Glomerular visceral epithelial cell (primary cell): Measurements from ENCODE around the gene CASR.
"Not testable (repeated sequence)": the region's sequence is repeated elsewhere in the genome, so short reads cannot be mapped to it uniquely, and the experiment has no call there.

Source experiments
- DNase-seq: peaks from one replicate; pipeline ENCODE4 v3.0.0-alpha.2; 2016; ENCODE audit errors: extremely low spot score

CASR gene, protein sequence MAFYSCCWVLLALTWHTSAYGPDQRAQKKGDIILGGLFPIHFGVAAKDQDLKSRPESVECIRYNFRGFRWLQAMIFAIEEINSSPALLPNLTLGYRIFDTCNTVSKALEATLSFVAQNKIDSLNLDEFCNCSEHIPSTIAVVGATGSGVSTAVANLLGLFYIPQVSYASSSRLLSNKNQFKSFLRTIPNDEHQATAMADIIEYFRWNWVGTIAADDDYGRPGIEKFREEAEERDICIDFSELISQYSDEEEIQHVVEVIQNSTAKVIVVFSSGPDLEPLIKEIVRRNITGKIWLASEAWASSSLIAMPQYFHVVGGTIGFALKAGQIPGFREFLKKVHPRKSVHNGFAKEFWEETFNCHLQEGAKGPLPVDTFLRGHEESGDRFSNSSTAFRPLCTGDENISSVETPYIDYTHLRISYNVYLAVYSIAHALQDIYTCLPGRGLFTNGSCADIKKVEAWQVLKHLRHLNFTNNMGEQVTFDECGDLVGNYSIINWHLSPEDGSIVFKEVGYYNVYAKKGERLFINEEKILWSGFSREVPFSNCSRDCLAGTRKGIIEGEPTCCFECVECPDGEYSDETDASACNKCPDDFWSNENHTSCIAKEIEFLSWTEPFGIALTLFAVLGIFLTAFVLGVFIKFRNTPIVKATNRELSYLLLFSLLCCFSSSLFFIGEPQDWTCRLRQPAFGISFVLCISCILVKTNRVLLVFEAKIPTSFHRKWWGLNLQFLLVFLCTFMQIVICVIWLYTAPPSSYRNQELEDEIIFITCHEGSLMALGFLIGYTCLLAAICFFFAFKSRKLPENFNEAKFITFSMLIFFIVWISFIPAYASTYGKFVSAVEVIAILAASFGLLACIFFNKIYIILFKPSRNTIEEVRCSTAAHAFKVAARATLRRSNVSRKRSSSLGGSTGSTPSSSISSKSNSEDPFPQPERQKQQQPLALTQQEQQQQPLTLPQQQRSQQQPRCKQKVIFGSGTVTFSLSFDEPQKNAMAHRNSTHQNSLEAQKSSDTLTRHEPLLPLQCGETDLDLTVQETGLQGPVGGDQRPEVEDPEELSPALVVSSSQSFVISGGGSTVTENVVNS

DNA sequence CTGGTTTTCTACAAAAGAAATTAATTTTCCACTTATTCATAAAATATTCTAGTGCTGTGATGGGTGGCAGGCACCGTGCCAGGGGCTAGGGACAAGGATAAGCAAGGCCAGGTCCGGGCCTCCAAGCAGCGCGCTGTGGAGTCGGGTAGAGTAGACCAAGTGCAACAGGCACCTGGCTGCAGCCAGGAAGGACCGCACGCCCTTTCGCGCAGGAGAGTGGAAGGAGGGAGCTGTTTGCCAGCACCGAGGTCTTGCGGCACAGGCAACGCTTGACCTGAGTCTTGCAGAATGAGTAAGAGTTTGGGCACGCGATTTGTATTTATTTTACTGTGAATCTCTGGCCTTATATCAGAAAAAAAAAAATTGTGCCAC lies at the start of gene CASR:
Gene CASR (plus strand): TSS at position 148 of the 372 bp plus-strand sequence. CDS start 70,522 bp downstream, outside the sequence.
- peak; percentile 1 for DNase-seq

DNA sequence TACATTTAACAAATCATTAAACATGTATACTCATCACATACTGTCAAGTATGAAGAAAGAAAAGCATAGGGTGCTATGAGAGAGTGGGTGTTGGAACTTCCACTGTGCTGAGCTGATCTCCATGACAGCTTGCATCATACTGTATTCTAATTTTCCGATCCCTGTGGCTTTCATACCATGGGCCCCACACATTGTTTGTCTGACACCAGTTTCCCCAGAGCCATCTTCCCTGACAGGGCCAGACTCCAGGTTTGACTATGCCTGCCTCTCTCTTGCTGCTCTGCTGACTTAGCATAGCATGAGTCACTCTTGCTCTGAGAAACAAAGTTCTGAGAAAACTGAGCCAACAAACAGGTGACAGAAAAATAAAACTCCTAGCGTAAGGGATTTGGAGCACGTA lies 37.0 kb upstream of the CASR start:
- no peak for DNase-seq

DNA sequence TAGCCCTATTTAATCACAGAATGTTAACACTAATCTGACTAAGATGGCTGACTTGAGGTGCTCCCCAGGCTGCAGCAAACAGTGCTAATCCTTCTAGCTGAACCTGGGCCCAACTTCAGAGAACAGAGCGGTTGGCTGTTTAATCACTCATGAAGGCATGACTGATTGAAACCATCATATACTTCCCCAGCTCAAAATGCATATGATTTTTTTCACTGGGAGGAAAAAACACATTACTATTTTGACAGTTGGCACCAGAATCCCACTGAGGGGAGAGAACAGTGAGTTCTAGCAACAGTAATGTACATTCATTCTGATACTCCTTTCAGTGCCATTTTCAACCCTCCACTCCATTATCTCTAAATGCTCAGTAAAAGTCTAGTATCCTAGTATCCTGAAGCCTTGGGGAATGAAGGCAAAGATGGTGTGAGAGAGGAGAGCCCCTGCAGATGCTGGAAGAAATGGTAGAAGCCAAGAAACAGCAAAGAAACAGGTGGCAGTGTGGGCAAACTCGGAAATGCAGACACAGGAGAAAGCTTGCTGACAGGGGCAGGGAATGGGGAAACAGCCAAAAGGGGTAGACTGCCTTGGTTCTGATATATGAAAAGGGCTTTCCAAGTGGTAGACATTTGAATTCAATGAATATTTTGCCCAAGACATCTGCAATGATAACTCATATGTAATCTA lies 34.4 kb upstream of the CASR start:
- no peak for DNase-seq

DNA sequence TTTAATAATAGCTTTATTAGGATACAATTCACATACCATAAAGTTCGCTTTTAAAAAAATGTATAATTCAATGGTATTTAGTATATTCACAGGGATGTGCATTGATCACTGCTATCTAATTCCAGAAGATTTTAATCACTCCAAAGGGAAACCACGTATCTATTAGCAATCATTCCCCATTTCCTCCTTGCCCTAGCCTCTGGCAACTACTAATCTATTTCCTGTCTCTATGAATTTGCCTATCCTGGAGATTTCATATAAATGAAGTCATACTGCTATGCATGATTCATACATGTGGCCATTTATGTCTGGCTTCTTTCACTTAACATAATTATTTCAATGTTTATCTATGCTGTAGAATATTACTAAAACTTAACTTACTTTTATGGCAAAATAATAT lies 32.0 kb upstream of the CASR start:
- DNase-seq: no peak

DNA sequence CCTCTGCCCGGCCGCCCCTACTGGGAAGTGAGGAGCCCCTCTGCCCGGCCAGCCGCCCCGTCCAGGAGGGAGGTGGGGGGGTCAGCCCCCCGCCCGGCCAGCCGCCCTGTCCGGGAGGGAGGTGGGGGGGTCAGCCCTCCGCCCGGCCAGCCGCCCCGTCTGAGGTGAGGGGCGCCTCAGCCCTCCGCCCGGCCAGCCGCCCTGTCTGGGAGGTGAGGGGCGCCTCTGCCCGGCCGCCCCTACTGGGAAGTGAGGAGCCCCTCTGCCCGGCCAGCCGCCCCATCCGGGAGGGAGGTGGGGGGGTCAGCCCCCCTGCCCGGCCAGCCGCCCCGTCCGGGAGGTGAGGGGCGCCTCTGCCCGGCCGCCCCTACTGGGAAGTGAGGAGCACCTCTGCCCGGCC lies 18.5 kb upstream of the CASR start:
- DNase-seq: not testable (repeated sequence)

DNA sequence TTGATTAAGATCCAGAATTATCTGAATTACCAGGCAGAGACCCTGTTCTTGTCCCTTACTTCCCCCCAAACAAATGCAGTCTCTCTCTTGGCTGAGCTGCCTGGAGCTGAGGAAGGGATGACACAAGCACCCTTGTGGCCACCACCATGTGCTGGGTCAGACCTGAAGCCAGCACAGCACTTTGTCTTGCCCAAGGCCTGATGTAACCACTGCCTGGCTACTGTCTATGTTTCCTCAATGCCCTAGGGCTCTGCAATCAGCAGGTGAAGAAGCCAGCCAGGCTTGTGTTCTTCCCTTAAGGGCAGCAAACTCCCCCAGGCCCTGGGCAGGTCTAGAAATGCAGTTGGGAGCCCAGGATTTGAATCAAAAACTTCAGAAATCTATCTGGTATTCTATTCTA lies 15.8 kb upstream of the CASR start:
- DNase-seq: no peak

DNA sequence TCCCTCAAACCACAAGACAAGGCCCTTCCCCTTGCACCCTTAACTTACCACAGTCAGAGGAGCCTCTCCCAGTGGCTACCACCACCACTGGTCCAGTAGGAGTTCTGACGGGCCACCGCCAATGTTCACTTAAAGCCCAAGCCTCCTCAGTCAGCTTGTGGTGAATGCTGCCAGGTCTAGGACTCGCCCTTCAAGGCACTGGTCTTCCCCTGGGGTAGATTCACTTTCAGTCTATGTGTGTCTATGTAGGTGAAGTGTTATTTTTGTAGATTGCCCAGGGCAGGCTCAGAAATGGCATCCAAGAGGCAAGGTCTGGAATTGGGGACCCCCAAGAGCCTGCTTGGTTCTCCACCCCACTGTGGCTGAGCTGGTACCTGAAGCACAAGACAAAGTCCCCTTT lies 15.4 kb upstream of the CASR start:
- no peak for DNase-seq

DNA sequence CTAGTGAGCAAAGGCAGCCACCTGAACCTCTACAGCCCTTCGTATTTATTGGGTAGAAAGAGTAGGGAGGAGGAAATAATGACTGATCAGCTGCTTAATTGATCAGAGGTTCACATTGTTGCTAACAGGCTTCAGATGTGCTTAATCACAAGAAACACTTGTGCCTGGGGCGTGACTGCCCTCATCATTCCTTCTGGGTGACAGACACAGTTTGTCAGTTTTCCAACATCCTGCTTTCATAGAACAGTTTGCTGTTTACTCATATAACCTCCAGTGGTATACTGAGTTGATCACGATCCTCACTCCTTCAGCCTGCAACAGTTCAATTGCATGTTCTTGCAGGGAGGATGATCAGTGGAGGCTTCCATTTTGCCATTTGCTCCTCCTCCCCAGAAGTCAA lies 13.6 kb upstream of the CASR start:
- no peak for DNase-seq

DNA sequence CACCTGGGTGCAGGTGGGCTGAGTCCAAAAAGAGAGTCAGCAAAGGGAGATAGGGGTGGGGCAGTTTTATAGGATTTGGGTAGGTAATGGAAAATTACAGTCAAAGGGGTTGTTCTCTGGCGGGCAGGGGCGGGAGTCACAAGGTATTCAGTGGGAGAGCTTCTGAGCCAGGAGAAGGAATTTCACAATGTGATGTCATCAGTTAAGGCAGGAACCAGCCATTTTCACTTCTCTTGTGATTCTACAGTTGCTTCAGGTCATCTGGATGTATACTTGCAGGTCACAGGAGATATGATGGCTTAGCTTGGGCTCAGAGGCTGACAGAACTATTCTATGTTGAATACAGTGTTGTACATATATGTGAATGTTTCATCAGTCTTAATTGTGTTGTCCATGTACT lies 12.1 kb upstream of the CASR start:
- not testable (repeated sequence) for DNase-seq

DNA sequence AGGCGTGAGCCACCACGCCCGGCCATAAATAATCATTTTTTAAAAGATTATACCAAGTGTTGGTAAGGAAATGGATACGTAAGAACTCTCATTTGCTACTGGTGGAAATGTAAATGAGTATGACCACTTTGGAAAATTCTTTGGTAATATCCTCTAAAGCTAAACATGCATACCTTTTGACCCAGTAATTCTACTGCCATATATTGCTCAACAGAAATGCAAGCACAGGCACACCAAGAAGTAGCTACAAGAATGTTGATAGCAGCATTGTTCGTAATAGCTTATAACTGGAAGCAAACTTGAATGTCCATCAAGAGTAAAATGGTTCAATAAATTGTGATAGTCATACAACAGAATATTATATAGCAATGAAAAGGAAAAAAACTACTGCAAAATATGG lies 4.8 kb upstream of the CASR start:
- no peak for DNase-seq

DNA sequence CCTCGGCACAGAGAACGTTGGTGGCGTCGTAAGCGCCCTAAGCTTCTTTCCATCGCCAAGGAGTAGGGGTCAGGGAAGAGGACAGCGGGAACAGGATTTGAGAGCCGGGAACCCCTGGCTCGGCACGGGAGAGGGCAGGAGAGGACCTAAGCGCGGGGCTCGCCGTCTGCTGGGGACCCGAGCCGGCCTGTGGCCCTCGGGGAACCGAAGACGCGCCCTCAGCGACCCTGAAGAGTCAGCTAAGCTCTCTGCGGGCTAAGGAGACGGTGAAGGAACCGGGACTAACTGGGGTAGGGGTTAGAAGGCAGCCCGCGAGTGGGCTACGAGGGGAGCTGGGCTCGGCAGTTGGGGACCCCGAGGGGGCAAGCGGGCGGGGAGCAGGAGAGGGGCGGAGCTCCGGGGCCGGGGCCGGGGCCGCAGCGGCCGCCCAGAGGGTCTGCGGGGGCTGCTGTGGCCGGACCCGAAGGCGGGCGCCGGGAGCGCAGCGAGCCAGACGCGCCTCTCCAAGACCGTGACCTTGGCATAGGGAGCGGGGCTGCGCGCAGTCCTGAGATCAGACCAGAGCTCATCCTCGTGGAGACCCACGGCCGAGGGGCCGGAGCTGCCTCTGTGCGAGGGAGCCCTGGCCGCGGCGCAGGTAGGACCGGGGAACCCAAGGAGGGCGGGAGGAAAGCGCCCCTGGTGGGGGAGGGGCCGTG lies 574 bp downstream of the CASR start:
- no peak for DNase-seq

DNA sequence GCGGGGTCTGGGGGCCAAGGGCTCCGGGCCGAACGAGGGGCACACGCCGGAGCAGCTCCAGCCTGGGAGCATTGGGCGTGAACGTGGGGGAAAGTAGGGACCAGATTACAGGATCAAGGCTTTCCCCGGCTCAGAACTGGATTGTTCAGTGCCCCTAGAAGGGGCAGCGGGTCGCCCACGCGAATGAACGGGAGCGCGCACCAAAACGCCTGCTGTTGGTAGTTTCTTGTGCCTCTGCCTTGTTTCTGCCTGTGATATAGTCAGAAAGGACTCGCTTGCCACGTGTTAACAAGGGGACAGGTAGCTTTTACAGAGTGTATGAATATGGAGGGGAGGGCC lies 1.1 kb downstream of the CASR start:
- no peak for DNase-seq

DNA sequence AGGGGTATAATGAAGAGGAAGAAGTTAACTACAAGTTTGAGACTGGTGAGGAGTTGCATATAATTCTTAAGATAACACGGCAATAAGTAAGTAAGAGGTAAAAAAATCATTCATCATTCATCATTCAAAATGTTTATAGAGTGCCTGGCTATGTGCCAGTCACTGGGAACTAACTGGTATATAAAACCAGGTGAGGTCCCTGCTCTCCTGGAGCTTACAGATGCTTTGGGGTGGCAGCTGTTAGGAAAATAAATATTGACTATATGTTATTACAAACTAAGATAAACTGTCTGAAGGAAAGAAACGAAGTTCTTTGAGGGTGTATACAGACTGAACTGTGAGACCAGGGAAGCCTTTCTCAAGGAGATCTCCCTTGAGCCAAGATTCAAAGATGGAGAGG lies 2.9 kb downstream of the CASR start:
- no peak for DNase-seq

DNA sequence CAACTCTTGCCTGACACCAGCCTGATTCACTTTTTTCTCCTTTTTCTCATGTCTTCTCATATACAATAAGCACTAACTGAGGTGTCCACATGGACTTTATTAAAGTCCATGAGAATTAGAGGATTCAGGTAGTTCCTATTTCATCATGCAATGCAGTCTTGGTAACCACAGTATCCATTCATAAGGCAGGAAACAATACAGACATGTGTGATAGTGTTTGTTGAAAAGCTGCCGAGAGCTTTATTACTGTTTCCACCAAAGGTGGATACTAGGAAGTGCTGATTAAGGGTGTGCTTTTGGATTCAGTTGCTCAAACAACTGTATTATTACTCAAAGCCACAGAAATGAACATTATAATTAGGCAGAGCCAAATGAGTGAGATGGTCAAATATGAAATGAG lies 5.3 kb downstream of the CASR start:
- no peak for DNase-seq

DNA sequence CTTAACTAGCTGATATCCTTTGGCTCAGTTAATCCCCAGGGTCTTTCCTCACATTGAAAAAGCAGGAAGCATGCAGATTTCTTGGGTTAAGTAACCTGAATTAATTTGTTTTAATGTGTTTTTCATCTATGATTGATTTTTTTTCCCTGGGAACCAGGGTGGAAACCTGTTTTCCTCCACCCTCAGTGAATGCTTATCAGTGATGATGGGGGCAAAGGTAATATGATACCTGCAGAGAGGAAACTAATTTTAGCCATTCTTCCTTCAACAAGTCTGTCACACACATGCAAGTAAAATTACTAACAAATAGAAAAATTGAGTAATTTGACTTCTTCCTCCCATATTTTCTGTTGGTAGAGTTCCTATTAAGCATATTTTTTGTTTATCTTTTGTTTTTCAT lies 5.9 kb downstream of the CASR start:
- no peak for DNase-seq

DNA sequence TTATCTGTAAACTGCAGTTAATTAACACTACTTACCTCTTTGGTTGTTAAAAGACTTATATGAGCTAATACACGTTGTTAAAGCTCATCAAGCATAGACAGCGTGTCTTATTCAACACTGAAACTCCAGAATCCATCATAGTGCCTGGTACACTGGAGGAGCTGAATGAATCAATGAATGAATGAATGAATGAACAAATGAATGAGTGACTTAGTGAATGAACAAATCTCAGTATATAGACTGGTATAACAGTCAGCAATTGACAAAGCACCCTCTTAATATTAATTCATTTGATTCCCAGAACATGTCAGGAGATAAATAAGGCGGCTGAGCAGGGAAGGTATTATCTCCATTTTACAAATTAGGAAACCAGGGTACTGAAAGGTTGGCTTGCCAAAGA lies 7.1 kb downstream of the CASR start:
- DNase-seq: no peak

DNA sequence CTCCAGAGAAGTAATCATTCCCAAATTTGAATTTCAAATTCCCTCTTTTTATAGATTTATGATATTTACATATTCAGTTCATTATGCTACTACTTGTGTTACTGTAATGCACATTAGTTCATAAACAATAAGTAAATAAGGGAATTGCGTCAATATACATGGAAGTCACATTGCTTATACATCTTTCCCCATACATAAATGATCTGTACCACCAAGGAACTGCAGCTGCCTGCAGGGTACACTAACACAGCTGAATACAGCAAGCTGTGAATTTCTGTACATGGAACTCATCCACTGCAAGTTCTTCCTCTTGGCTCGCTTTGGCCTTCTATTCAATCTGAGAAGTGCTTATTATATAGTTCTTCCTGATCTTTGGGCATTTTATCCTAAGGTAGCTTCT lies 15.5 kb downstream of the CASR start:
- no peak for DNase-seq

DNA sequence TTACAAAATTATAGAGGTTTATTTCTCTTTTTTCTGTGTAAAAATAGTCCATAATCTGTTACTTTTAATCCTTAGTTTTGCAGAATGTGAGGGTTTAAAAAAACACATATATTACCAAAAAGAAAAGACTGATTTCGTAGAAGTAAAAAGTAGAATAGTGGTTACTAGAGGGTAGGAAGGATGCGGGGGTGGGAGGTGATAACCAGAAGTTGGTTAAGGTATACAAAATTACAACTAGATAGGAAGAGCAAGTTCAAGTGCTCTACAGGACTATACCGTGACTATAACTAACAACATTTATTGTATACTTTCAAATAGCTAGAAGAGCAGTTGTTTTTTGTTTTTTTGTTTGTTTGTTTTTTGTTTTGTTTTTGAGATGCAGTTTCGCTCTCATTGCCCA lies 16.1 kb downstream of the CASR start:
- no peak for DNase-seq

DNA sequence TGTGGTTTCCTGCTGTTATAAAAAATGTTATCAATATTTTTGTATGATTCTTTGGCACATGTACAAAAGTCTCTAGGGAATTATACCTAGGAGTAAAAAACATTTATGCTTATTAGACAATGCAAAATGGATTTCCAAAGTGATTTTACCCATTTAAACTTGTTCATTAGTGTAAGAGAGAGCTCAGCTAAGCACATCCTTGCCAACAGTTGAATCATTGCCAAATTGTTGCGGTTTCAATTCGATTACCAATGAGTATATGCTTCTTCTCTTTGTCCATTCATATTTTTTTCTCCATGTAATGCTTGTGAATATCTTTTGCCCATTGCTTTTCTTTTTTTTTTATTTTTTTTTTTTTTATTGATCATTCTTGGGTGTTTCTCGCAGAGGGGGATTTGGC lies 17.2 kb downstream of the CASR start:
- DNase-seq: no peak

DNA sequence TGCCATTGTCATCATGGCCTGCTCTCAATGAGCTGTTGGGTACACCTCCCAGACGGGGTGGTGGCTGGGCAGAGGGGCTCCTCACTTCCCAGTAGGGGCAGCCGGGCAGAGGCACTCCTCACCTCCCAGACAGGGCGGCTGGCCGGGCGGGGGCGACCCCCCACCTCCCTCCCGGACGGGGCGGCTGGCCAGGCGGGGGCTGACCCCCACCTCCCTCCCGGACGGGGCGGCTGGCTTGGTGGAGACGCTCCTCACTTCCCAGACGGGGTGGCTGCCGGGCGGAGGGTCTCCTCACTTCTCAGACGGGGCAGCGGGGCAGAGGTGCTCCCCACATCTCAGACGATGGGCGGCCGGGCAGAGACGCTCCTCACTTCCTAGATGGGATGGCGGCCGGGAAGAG lies 18.0 kb downstream of the CASR start:
- not testable (repeated sequence) for DNase-seq

DNA sequence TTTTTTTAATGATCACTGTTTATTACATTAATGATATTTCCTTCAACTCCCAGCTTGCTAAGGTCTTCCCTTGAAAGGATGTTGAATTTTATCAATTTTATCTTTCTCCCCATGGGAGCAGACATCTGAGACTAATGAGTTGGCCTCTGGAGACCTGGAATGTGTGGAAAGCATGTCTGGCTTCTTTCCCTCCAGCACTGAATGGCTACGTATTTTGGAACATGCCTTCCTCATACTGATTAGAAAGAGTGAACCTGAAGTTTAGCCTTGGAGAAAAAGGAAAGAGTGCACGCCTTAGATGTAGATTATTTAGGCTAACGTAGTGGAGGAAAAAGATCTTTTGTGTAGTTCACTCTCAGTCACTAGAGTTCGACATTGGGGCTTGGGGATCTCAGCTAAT lies 25.1 kb downstream of the CASR start:
- DNase-seq: no peak

DNA sequence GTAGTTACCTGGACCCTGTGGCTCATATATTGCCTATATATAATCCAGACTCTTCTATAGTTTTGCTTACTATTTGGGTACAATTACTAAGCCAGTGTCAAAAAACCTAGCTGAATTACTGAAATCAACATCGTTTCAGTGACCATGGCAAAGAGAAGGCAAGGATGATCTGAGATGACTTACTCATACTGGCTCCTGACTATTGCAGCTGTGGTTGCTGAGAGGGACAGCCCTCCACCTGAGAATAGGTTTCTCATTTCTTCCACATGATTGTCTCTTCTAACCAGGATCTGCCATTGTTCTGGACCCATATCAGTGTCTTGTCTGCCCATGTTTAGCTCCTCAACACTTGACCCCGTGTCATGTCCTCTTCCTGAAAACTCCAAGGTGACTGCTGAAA lies 30.2 kb downstream of the CASR start:
- no peak for DNase-seq
